DOHH2 (cell line): ENCODE results near the gene DENND1A.

Experiments
- EZH2phosphoT487 ChIP-seq: fragments of 200-600 bp; sonication (generic); IDR thresholded peaks from 2 replicates; pipeline ENCODE4 v1.6.1; 2017; ENCODE audit warnings: borderline replicate concordance, mild to moderate bottlenecking, antibody characterized with exemption, low read length, moderate library complexity, mixed read lengths
- TF ChIP-seq, protein P1 (sequence below): fragments of 200-600 bp; sonication (generic); IDR thresholded peaks from one replicate; pipeline ENCODE4 v1.5.1; 2014; ENCODE audit warnings: antibody characterized with exemption, mild to moderate bottlenecking, low read depth, low read length; ENCODE audit not compliant: poor library complexity, severe bottlenecking

DNA sequence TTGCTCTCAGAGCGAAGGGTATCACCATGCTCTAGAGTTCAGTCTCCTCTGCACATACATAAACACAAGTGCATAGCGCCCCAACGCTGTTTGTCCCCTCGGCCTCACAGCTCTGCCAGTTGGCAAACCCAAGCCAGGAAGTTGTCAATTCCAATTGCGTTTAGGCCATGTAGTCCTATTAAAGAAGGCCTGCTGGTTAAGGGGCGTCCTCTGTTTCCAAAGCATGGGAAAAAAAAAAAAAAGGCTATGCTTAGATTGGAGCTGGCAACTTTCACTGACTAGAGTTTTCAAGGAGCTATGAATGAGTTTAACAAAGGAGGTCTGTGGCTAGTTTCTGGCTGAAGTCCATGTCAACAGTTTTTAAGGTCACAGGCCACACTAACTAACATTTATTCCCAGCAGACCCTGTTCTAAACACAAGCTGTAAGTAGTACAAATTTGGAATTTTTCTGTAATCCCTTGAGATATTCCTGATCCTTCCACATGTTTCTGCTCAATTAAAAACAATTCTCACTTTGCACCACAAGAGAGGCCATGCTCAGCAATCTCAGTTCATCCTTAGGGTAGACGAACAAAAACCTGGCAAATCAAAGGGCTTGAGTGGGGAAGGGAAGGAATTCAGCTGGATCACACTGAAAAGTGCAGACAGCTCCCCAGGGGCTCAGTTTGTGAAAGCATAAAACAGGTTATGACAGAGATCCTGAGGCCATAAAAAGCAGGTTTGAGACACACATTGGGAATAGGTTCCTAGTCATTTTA lies 187.7 kb downstream of the DENND1A start:
- TF ChIP-seq, protein P1, sequence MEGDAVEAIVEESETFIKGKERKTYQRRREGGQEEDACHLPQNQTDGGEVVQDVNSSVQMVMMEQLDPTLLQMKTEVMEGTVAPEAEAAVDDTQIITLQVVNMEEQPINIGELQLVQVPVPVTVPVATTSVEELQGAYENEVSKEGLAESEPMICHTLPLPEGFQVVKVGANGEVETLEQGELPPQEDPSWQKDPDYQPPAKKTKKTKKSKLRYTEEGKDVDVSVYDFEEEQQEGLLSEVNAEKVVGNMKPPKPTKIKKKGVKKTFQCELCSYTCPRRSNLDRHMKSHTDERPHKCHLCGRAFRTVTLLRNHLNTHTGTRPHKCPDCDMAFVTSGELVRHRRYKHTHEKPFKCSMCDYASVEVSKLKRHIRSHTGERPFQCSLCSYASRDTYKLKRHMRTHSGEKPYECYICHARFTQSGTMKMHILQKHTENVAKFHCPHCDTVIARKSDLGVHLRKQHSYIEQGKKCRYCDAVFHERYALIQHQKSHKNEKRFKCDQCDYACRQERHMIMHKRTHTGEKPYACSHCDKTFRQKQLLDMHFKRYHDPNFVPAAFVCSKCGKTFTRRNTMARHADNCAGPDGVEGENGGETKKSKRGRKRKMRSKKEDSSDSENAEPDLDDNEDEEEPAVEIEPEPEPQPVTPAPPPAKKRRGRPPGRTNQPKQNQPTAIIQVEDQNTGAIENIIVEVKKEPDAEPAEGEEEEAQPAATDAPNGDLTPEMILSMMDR = no peak
- TF ChIP-seq EZH2phosphoT487 = no peak
